Measurements from ENCODE around the gene BRD7. TPM values are rescaled to one million over a fixed set of nuclear protein-coding genes. Genes with fewer than 3 reads are reported as not detected.

The BRD7 gene
- total and polyA plus RNA-seq, 2 of the 4 experiments (the other 2 are of a cell fraction) = 24.8 to 29.9 TPM

DNA sequence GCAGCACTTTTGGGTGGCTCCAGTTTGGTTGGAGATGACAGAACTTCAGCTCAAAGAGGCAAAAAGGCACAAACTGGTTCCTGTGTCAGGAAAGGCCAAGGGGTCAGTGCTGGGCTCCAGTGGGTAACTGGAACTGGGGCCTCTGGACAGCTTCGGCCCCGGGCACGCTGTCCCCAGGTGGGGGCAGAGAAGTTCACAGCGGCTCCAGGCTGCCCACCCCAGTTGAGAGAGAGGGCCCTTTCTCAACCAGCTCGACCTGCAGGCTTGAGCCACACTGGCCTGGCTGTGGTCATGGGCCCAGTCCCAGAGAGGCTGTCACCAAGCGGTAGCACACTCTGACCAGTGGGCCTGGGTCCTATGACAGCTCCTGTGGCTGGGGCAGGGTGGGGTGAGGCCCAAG is 77.9 kb downstream of the BRD7 start:
- ChIA-PET CTCF (no interaction called here), POLR2A (ENCODE audit: unreplicated experiment) (no interaction called here)
- peaks cover 3% of the 10 kb centered on the region; the same call in 1 of the 2 replicates for H3K9me1 ChIP-seq (ENCODE audit: insufficient read depth, low read length)
- H4K91ac ChIP-seq (ENCODE audit: insufficient read depth, low read depth, low read length) = no peak overlapping the region
- H3K23ac ChIP-seq (ENCODE audit: low read depth, low read length) = no peak overlapping the region
- H4K8ac ChIP-seq (ENCODE audit: low read depth in 2 of 2, low read length in 2 of 2) = no peak overlapping the region
- H4K20me1 ChIP-seq (ENCODE audit: insufficient read depth, low read length) = no peaks in the 10 kb centered on the region
- H3K36me3 ChIP-seq (ENCODE audit: control insufficient read depth, insufficient read depth, low read length) = peaks cover 9% of the 10 kb centered on the region; the same call in 1 of the 2 replicates
- H3K4me2 ChIP-seq (ENCODE audit: low read depth, low read length) = no peak overlapping the region
- in situ Hi-C loops (cut with MboI; ENCODE audit: low sequenced_read_pairs) (no loop called here), dilution Hi-C loops (cut with HindIII; ENCODE audit: low sequenced_read_pairs, unreplicated experiment) (no loop called here), intact Hi-C loops (cut with micrococcal nuclease) (no loop called here)
- H3K27ac ChIP-seq (ENCODE audit: insufficient read depth, low read length) = no peak overlapping the region
- 91% methylated on average over 4 of the region's 6 CpGs; no CpG with 5 or more reads in 1 of the 2 experiments for WGBS, 2 experiments (ENCODE audit: extremely low coverage in 2 of 2, insufficient read length in 1 of 2)
- no peaks in the 10 kb centered on the region for H3K4me1 ChIP-seq (ENCODE audit: control insufficient read depth, insufficient read depth, low read length)
- TF ChIP-seq SMC3 (IDR thresholded peaks at IDR 0.05; ENCODE audit: low read depth, low read length) = no peak
- TF ChIP-seq, protein P1, sequence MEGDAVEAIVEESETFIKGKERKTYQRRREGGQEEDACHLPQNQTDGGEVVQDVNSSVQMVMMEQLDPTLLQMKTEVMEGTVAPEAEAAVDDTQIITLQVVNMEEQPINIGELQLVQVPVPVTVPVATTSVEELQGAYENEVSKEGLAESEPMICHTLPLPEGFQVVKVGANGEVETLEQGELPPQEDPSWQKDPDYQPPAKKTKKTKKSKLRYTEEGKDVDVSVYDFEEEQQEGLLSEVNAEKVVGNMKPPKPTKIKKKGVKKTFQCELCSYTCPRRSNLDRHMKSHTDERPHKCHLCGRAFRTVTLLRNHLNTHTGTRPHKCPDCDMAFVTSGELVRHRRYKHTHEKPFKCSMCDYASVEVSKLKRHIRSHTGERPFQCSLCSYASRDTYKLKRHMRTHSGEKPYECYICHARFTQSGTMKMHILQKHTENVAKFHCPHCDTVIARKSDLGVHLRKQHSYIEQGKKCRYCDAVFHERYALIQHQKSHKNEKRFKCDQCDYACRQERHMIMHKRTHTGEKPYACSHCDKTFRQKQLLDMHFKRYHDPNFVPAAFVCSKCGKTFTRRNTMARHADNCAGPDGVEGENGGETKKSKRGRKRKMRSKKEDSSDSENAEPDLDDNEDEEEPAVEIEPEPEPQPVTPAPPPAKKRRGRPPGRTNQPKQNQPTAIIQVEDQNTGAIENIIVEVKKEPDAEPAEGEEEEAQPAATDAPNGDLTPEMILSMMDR (conservative IDR thresholded peaks at IDR 0.05; ENCODE audit: low read depth, low read length) = no peak
- no peak for TF ChIP-seq POLR2A (IDR thresholded peaks at IDR 0.05; ENCODE audit: low read depth, low read length)
- no peak for TF ChIP-seq MAZ (IDR thresholded peaks at IDR 0.05; ENCODE audit: borderline replicate concordance, low read depth, low read length)
- TF ChIP-seq RAD21 (IDR thresholded peaks at IDR 0.05; ENCODE audit: low read length) = no peak
- no peak for TF ChIP-seq RFX5 (IDR thresholded peaks at IDR 0.05; ENCODE audit: low read depth, low read length)
- TF ChIP-seq, protein P2, sequence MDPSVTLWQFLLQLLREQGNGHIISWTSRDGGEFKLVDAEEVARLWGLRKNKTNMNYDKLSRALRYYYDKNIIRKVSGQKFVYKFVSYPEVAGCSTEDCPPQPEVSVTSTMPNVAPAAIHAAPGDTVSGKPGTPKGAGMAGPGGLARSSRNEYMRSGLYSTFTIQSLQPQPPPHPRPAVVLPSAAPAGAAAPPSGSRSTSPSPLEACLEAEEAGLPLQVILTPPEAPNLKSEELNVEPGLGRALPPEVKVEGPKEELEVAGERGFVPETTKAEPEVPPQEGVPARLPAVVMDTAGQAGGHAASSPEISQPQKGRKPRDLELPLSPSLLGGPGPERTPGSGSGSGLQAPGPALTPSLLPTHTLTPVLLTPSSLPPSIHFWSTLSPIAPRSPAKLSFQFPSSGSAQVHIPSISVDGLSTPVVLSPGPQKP (IDR thresholded peaks at IDR 0.05; ENCODE audit: borderline replicate concordance, low read depth, low read length) = no peak
- no peak for TF ChIP-seq MXI1 (IDR thresholded peaks at IDR 0.05; ENCODE audit: borderline replicate concordance, low read depth, low read length)
- TF ChIP-seq NFE2L2 (IDR thresholded peaks at IDR 0.05; ENCODE audit: low read depth, low read length) = no peak
- TF ChIP-seq RCOR1 (IDR thresholded peaks at IDR 0.05; ENCODE audit: insufficient replicate concordance, low read length) = no peak
- TF ChIP-seq BHLHE40 (IDR thresholded peaks at IDR 0.05; ENCODE audit: low read depth, low read length) = no peak
- TF ChIP-seq FOS (IDR thresholded peaks at IDR 0.05; ENCODE audit: low read depth, low read length) = no peak
- TF ChIP-seq MAFK (IDR thresholded peaks at IDR 0.05; ENCODE audit: low read depth, low read length) = no peak
- TF ChIP-seq CHD1 (IDR thresholded peaks at IDR 0.05; ENCODE audit: low read depth, low read length) = no peak
- TF ChIP-seq CEBPB (IDR thresholded peaks at IDR 0.05; ENCODE audit: low read depth, low read length) = no peak
- TF ChIP-seq, protein P3, sequence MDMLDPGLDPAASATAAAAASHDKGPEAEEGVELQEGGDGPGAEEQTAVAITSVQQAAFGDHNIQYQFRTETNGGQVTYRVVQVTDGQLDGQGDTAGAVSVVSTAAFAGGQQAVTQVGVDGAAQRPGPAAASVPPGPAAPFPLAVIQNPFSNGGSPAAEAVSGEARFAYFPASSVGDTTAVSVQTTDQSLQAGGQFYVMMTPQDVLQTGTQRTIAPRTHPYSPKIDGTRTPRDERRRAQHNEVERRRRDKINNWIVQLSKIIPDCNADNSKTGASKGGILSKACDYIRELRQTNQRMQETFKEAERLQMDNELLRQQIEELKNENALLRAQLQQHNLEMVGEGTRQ (IDR thresholded peaks at IDR 0.05; ENCODE audit: low read depth, low read length) = no peak
- DNase-seq (no peak), ATAC-seq (ENCODE audit: low read depth) (no peak)
- H2BK15ac ChIP-seq (ENCODE audit: low read depth, low read length) = no peak overlapping the region
- H2AFZ ChIP-seq (replicated peaks; ENCODE audit: low read length, poor library complexity) = no peak overlapping the region
- H2AK5ac ChIP-seq (ENCODE audit: low read depth, low read length) = no peak overlapping the region
- no peak overlapping the region for H2BK5ac ChIP-seq (ENCODE audit: low read depth, low read length, poor library complexity, severe bottlenecking)
- peaks cover 7 to 14% of the 10 kb centered on the region in 2 experiments; a peak in 3 of 4 replicates for H3K79me1 ChIP-seq (ENCODE audit: low read depth in 1 of 2, low read length in 2 of 2)
- no peak overlapping the region for H4K5ac ChIP-seq (ENCODE audit: low read depth, low read length)
- peaks cover 2% of the 10 kb centered on the region; the same call in 1 of the 2 replicates for H3K9me3 ChIP-seq (ENCODE audit: control insufficient read depth, insufficient read depth, low read length)
- H3K27me3 ChIP-seq (ENCODE audit: control insufficient read depth, insufficient read depth, low read length) = no peaks in the 10 kb centered on the region
- no peak overlapping the region for H3K56ac ChIP-seq (ENCODE audit: extremely low read depth, insufficient read depth, low read length)
- no peak overlapping the region for H2BK120ac ChIP-seq (ENCODE audit: low read depth, low read length)
- H2BK20ac ChIP-seq (ENCODE audit: low read depth, low read length) = no peak overlapping the region
- no peak overlapping the region for H2AK9ac ChIP-seq (replicated peaks; ENCODE audit: low read depth, low read length, poor library complexity)
- BruUV-seq (replicated peaks) = no TSS peak
- H3K18ac ChIP-seq (ENCODE audit: low read depth, low read length) = no peak overlapping the region
- no peak overlapping the region for H3K9ac ChIP-seq (ENCODE audit: low read depth, low read length)
- H3K4ac ChIP-seq (ENCODE audit: low read depth, low read length) = no peak overlapping the region
- no peak overlapping the region for H3K4me3 ChIP-seq (ENCODE audit: insufficient read depth, low read depth, low read length)
- H3K14ac ChIP-seq (replicated peaks; ENCODE audit: low read depth, low read length) = no peak overlapping the region

Measured in IMR-90 (cell line).